Stimulated activated CD4-positive, alpha-beta T cell treated with anti-CD3 and anti-CD28 coated beads, Interleukin-1b, Interleukin-23, amount 100 ng/mL, for 1 hour (primary cell): Measurements from ENCODE around the gene DNAJC2.
"Not testable (repeated sequence)": the region's sequence is repeated elsewhere in the genome, so short reads cannot be mapped to it uniquely, and the experiment has no call there.

ENCODE experiments used
- DNase-seq, 2 donors: peaks; one replicate each; pipeline ENCODE4 v3.0.0-alpha.2; 2020; ENCODE audit warnings: low read depth in 2 of 2

The DNAJC2 gene

DNA sequence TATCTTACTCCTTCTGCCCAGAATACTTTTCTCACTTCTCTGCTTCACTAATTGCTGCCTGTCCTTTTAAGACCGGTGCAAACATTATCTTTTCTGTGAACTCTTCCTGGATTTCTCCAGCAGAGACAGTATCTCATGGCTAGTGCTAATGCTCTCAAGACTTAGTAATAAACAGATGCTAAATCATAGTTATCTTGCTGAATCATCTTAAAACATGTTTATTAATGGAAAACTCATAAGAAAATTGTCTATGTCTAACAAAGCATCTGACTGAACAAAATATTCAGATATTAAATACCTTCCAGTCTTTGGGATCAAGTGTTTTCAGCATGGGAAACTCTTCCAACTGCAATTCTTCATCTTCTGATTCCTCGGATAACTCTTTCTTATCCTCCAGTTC, 3.1 kb downstream of the DNAJC2 start:
- DNase-seq: no peak

- no peak for DNase-seq
These were observed 5.7 kb downstream of the DNAJC2 start for GRCh38 chr7:103338864-103339263.

DNA sequence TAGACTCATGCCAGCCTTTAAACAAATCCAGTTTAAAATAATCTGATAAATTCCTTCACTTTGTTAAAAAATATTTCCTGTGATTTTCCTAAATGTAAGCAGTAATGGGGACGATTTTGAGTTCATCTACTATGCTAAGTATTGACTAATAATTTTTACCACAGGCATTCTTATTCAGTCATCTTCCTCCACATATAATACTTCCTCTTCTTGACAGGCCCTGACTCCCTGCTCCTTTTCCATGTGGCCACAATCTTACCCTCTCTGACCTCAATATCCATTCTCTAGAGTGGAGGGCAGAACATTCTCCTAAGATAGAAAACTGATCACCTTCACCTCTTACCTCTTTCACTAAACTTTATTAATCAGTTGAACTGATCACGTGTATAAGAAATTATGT, 7.8 kb downstream of the DNAJC2 start:
- DNase-seq: no peak

DNA sequence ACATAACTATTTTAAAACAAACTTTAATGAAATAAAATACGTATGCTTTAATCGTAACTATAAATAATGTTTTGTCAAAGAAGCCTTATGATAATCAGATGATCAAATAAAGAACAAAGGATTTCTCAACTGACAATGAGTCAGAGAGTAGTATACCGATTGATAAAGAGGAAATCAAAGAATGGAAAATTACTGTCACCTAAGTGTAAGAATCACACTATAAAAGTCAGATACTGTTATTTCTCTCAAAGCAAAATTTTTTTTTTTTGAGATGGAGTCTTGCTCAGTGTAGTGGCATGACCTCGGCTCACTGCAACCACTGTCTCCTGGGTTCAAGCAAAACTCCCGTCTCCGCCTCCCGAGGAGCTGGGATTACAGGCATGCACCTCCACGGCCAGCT, 18.8 kb downstream of the DNAJC2 start:
- no peak for DNase-seq

DNA sequence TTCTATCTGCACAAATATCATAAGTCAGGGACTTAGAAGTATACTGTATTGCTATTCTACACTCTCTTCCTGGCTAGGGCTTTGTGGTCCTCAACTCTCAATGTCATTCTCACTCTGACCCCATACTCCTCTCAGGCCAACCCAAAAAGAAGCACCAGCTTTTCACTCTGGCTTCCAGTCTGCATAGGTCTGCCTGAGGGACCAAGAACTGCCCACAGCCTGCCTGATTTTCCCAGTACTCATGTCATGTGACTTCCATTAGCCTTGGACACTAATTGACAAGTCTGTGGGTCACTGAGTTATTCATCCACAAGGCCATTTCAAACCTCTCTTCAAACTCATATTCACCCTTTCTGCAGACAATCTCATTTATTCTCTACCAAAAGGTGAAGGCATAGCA, 27.6 kb downstream of the DNAJC2 start:
- no peak for DNase-seq

DNA sequence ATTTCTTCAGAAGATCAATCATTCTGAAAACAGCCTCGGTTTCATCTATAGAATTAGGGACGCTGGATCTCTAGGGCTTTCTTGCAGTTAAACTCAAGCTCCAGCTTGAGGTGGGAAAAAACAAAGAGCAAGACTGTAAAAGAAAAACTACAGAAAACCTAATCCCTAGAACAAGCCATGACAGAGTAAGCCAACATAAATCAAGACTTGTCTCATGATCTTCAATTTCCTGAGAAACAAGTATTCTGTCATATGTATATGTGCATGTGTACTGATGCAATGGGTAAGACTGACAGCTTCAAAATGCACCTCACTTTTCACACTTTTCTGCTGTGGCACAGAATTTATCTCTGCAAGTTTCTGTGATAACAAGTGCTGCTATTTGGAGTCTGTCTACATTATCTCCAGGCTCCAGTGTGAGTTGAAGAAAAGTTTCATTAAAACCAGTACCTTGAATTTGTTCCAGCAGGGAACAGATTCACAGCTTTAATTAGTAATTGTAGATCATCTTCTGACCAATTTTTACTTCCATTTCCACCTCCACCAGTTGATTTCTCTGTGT, 28.1 kb downstream of the DNAJC2 start:
- DNase-seq: no peak

DNA sequence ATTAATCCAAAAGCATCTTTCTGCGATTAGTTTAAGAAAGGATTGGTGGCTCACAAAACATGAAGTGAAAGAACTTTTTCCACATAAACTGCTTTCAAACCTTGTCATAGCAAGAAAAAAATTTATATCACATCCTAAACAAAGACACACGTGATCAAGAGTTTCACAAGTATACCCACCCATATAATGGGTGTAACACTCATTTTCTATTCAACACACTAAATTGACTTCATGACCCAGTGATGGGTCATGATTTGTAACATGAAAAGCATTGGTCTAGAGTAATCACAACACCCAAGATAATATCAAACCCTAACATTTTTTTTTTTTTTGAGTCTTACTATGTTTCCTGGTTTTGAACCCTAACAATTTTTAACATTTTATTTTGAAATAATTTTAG, 29.7 kb downstream of the DNAJC2 start:
- DNase-seq: no peak

DNA sequence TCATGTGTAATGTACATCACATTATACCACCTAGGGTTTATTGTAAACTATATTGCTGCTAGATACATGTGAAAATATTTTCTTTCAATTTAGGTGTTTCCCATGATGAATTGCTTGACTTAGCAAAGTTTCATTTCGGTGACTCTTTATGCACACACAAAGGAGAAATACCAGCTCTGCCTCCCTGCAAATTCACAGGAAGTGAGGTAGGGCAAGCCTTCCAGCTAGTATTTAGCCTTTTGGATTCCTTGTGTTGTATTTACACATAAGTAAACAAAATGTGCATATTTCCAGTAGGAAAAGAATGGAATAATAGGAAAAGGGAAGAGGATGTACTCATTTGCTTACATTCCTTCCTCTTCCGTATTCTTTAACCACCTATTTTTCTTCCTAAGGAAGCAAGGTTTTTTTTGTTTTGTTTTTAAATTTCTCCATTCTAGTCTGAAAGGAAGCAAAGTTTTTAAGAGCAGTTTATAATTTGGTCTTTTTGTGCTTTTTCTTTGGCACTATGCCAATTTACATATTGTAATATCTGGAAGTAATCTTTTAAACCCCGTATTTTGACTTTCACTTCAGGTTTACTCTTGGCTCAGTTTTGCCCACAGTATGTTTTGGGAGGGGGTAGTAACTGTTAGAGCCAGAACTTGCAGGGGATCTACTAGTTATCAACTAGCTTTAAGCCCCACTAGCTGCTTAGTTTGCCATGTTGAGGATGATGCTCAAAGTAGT, 36.9 kb downstream of the DNAJC2 start:
- DNase-seq: no peak

DNA sequence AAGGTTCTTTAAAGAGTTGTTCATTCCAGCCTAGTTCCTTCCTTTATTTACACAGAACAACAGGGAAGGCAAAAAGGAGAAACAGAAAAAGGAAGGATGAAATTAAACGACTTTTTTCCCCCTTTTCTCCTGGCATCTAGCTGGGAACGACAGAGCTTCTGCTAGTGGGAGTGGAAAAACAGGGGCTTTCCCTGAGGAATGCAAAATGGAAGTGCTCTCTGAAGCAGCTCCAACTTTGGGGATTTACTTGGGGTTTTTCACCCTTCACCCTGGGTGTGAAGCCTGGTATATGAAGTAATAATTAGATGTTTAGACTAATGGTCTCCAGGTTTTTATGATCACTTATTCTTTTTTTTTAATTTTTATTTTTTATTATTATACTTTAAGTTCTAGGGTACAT, 43.1 kb downstream of the DNAJC2 start:
- DNase-seq: no peak

- no peak for DNase-seq
These were observed 44.9 kb downstream of the DNAJC2 start for GRCh38 chr7:103299660-103300059.

DNA sequence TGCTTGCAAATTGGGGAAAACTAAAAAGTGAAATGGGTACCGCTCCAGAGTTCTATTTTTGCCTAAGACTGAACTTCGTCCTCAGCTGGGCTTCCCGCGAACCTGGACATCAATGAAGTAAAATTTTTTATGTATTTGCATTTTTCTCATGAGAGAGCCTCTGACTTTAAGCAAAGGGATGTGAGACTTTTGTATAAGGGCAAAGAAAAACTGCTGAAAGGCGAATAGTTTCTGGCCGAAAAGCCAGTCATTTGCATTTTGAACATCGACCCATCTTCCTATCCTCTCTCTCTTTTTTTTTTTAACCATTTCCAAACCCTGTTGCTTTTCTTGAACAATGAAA, 46.8 kb downstream of the DNAJC2 start:
- no peak for DNase-seq

- DNase-seq: peak; percentile 91 to 95
These were observed 47.4 kb downstream of the DNAJC2 start, which contains the start of gene PMPCB for GRCh38 chr7:103296901-103297836. Gene PMPCB, plus strand, starts transcription at chr7:103297435. Its CDS starts 25 bp downstream, at chr7:103297460.

- no peak for DNase-seq
These were observed 51.0 kb downstream of the DNAJC2 start for GRCh38 chr7:103293526-103293925.

DNA sequence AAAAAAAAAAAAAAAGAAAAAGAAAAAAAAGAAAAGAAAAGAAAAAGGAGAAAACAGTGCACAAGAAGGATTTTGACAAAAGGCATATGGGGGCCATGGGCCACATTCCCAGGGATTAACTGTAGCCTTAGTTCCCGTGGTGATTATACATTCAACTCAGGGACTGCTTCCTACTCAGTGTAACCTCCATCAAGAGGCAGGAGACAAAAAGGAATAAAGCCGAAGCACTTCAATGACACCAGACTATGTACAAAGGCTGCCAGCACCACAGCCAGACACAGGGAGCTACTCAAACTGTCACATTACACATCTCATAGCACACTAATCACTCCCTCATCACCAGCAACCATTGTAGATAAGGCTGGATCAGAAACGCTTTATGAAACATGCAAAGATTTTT, 52.4 kb downstream of the DNAJC2 start:
- no peak for DNase-seq

DNA sequence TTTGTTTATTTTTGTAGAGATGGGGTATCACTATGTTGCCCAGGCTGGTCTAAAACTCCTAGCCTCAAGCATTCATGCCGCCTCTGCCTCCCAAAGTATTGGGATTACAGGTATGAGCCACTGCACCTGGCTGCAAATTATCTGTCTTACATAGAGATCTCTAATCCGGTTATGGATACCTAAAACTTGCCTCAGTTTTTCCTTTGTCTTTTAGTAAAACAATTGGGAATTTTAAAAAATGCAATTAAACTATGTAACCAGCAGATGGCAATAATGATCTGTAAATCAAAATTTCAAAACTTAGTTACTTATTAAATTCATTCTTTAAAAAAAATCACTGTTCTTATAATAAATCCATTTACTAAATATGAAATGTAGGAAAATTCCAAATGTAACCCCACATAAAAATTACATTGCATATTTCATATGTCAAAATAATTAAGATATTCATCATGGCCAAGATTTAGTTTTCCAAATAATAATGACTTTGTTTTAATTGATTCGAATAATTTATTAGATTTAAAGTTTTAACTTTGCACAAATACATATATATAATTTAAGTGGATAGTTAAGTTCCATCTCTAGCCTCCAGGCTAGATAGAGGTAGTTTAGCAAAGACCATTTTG, 61.7 kb downstream of the DNAJC2 start:
- DNase-seq: not testable (repeated sequence)

DNA sequence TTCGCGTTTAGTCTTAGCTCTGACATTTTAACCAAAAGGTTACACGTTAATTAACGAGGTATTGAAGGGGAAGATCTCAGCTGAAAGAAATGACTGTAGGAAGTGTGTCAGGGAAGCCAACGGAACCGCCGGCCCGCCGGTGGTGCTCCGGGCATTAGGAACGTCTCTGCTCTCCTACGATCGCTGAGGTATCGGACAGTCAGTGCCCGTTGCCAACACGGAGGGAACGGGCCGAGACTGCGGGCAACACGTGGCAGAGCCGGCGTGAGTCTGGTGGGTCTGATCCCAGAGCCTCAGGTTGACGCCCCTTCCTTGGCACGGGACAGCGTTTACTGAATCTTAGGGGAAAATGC, 63.8 kb downstream of the DNAJC2 start:
- not testable (repeated sequence) for DNase-seq

DNA sequence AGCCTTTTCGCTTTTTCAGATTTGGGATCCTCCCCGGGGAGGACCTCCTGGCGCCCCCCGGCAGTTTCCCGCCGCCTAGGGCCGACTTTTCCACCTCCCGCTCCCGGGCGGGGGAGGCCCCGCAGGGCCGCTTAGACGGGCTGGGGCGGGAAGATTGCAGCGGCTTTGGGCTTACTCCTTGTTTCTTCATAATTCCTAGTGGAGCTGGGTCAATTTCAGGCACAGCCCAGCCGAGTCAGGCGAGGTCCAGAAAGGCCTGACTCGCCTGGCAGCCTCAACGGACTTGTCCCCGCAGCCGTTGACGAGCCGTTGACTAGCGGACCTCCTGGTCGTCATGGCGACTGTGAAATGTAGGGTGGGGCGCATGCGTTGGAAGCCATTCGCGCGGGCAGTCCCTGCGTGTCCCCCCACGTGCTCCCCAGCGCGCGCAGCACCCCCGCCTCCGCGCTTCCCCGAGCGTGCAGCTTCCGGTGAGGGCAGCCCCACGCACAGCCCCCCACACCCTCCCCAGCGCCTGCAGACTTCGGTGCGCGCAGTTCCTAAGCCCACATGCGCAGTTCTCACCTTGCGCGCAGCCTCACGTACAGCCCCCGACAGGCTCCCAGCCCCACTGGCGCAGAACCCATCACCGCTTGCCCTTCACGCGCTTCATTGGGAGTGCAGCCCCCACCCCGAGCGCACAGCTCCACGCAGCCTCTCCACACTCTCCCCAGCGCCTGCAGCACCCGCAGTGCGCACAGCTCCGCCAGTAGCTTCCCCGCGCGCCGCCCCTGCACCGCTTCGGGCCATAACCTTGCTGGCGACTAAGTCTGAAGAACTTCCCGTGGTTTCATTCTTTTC, 64.4 kb downstream of the DNAJC2 start:
- peak; percentile 70 to 75 for DNase-seq

GRCh38 chr7:103279636-103279962, 65.0 kb downstream of the DNAJC2 start:
- DNase-seq: not testable (repeated sequence)

GRCh38 chr7:103278195-103278594, 66.4 kb downstream of the DNAJC2 start:
- not testable (repeated sequence) for DNase-seq

DNA sequence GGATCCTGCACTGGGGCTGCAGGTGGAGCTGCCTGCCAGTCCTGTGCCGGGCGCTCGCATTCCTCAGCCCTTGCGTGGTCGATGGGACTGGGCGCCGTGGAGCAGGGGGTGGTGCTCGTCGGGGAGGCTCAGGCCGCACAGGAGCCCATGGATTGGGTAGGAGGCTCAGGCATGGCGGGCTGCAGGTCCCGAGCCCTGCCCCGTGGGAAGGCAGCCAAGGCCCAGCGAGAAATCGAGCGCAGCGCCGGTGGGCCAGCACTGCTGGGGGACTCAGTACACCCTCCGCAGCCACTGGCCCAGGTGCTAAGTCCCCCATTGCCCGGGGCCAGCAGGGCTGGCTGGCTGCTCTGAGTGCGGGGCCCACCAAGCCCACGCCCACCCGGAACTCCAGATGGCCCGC, 69.7 kb downstream of the DNAJC2 start:
- not testable (repeated sequence) for DNase-seq

- DNase-seq: not testable (repeated sequence)
These were observed 71.2 kb downstream of the DNAJC2 start for GRCh38 chr7:103273374-103273773.
